Dendritic cell treated with granulocyte-macrophage colony-stimulating factor and Interleukin-4, amounts not matched to agents 40 ng/mL and 50 ng/mL, for 4 days (primary cell): ENCODE measurements around the gene CAB39.

ENCODE experiments used
- H3K27ac Mint-ChIP-seq: one replicate; pipeline ENCODE4 v1.8.0; 2022; ENCODE audit warnings: mild to moderate bottlenecking, mixed read lengths
- H3K27me3 Mint-ChIP-seq: one replicate; pipeline ENCODE4 v1.8.0; 2022; ENCODE audit warnings: mild to moderate bottlenecking, mixed read lengths
- H3K36me3 Mint-ChIP-seq: one replicate; pipeline ENCODE4 v1.8.0; 2022; ENCODE audit warnings: low read depth, mixed read lengths
- H3K4me1 Mint-ChIP-seq: one replicate; pipeline ENCODE4 v1.8.0; 2022; ENCODE audit warnings: low read depth, mixed read lengths
- H3K4me3 Mint-ChIP-seq: one replicate; pipeline ENCODE4 v1.8.0; 2022; ENCODE audit warnings: mild to moderate bottlenecking, moderate library complexity, mixed read lengths
- H3K9me3 Mint-ChIP-seq: one replicate; pipeline ENCODE4 v1.8.0; 2022; ENCODE audit warnings: mixed read lengths
- intact Hi-C: fragments of 100-400 bp; cut with micrococcal nuclease; formaldehyde crosslinking; loops from one replicate; pipeline ENCODE4 v1.15.0; 2022

The CAB39 gene

DNA sequence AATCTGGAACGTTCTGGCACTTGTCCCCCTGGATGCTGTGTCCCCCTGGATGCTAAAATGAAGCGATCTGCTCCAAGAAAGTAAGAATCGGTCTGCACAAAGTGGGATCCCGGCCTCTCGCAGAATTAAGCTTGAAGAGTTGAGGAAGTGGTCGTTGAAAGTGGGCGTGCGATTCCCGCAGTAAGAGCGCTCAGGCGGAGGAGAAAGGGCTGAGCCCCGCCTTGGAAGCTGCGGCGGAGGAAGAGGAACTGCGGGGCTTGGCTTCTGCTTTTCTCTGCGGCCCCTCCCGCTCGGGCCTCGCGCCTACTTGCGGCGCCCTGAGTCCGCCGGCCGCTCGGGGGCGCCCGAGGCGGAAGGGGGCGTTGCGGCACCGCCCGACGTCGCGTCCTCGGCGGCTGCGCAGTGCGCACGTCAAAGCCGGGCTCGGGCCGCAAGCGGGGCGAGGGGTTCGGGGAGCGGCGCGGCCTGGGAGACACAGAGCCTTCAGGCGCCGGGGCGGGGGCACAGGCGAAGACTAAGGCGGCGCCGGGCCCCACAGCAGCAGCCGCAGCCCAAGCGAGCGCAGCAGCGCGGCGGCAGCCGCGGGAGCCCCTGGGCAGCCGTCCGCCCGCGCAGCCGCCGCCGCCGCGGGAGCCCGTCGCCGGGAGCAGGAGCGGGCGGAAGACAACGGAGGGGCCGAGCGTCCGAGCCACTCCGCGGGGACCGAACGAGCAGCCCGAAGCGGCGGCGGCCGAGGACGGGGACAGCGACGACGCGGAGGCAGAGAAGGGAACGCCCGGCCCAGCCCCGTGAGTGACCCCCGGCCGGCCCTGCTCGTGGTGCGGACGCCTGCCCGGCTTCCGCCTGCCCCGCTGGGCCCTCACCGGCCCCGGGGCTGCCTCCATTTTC is at the start of gene CAB39:
CAB39 (plus strand) TSS at position 400 of the 888 bp plus-strand sequence. CDS start 47,160 bp downstream, outside the sequence.
- Mint-ChIP-seq H3K27me3 (no peaks in the 10 kb centered on the region), H3K27ac (peak within 1 kb of the TSS; percentile 88), H3K36me3 (peaks cover 38% of the 10 kb centered on the region), H3K4me3 (peak within 1 kb of the TSS; percentile 95), H3K4me1 (peaks cover 68% of the 10 kb centered on the region), H3K9me3 (no peaks in the 10 kb centered on the region)
- intact Hi-C loops: loop anchor here (1.0 to 10.0 kb wide), 5 partner anchors 44 to 790 kb away; partner anchors contain the start of genes FBXO36, SP100 and TRIP12

DNA sequence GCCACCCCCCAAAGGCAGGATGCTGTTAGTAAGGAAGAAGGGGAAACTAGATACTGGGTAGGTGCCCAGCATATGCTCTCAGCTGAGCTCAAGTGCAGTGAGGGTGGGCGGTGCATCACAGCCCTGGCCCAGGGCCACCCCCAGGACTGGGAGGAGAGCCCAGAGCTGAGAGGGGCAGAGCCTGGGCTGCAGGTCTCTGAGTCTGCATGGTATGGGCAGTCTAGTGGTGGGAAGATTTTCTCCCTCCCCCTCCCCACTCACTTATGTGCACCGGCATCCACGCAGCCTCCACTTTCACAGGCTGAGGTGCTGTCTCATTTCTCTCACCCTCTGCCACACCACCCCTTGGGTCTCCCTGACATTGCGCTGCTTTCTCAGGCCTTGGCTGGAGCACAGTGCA is 48.5 kb upstream of the CAB39 start:
- intact Hi-C loops: no loop called here
- peak overlapping the region; percentile 62 for H3K27ac Mint-ChIP-seq
- H3K4me3 Mint-ChIP-seq: no peak overlapping the region
- H3K36me3 Mint-ChIP-seq: no peaks in the 10 kb centered on the region
- H3K27me3 Mint-ChIP-seq: no peaks in the 10 kb centered on the region
- H3K4me1 Mint-ChIP-seq: peaks cover 92% of the 10 kb centered on the region
- no peaks in the 10 kb centered on the region for H3K9me3 Mint-ChIP-seq

DNA sequence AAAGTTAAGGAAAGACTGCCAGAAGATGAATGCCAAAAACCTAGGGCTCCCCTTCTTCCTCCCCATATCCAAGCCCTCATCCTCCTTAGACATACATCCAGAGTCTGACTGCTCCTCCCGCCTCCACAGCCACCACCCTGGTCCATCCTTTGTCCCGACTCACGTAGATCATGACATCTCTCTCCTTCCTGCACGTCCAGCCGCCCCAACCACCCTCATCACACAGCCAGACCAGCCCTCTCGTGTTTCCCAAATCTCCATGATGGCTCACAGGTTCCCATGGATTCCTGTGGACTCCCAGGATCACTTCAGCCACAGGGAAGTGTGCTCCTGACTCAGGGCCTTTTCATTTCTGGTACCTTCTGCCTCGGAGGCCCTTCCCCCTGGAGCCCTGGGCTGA is 47.8 kb upstream of the CAB39 start:
- Mint-ChIP-seq H3K9me3 (no peaks in the 10 kb centered on the region), H3K27me3 (no peaks in the 10 kb centered on the region), H3K4me1 (peaks cover 92% of the 10 kb centered on the region), H3K27ac (peak overlapping the region; percentile 62), H3K4me3 (no peak overlapping the region), H3K36me3 (no peaks in the 10 kb centered on the region)
- intact Hi-C loops: no loop called here

- Mint-ChIP-seq H3K36me3 (no peaks in the 10 kb centered on the region), H3K9me3 (no peaks in the 10 kb centered on the region), H3K27me3 (no peaks in the 10 kb centered on the region), H3K27ac (peak overlapping the region; percentile 62), H3K4me3 (no peak overlapping the region), H3K4me1 (peaks cover 92% of the 10 kb centered on the region)
- intact Hi-C loops: no loop called here
These were observed 47.4 kb upstream of the CAB39 start for GRCh38 chr2:230665263-230665691.

GRCh38 chr2:230666446-230666845 is 46.2 kb upstream of the CAB39 start:
- Mint-ChIP-seq H3K27me3 (no peaks in the 10 kb centered on the region), H3K27ac (peak overlapping the region; percentile 89), H3K36me3 (no peaks in the 10 kb centered on the region), H3K9me3 (no peaks in the 10 kb centered on the region), H3K4me3 (peak overlapping the region; percentile 39), H3K4me1 (peaks cover 92% of the 10 kb centered on the region)
- intact Hi-C loops: no loop called here

DNA sequence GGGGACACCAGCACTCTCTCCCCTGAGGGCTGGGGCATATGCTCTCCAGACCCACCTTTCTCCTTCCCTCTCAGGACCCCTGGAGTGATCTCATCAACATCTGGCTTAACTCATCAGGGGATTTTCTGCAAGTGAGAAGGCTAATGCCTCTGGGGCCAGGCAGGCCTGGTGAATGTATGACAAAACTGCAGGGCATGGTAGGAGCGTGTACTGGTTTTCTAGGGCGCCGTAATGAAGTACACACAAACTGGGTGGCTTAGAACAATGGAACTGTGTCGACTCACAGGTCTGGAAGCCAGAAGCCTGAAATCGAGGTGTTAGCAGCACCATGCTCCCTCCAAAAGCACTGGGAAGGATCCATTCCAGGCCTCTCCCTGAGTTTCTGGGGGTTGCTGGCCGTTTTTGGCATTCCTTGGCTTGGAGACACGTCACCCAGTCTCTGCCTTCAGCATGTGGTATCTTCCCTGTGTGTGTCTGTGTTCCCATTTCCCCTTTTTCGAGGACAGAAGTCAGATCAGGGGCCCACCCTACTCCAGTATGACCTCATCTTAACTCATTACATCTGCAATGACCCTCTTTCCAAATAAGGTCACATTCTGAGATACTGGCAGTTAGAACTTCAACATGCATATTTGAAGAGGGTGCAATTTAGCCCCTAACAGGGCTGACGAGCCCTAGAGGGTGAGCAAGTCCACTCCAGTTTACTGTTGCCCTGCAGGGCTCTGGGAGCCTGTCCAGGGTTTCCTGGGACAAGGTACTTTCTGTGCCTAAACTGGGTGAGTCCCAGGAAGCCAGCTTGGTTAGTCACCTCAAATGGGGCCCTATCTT is 45.5 kb upstream of the CAB39 start:
- H3K27ac Mint-ChIP-seq: peak overlapping the region; percentile 89
- peak overlapping the region; percentile 39 for H3K4me3 Mint-ChIP-seq

GRCh38 chr2:230668184-230668938 is 44.3 kb upstream of the CAB39 start:
- intact Hi-C loops: loop anchor here (1.0 to 2.0 kb wide), 2 partner anchors 10 to 44 kb away; partner anchors contain the start of gene CAB39
- Mint-ChIP-seq H3K27me3 (no peaks in the 10 kb centered on the region), H3K9me3 (no peaks in the 10 kb centered on the region), H3K4me3 (peak overlapping the region; percentile 41), H3K27ac (peak overlapping the region; percentile 89), H3K4me1 (peaks cover 78% of the 10 kb centered on the region), H3K36me3 (no peaks in the 10 kb centered on the region)

More for the DNA sequence above, 45.5 kb upstream of the CAB39 start:
- Mint-ChIP-seq H3K4me1 (peaks cover 88% of the 10 kb centered on the region), H3K9me3 (no peaks in the 10 kb centered on the region), H3K27me3 (no peaks in the 10 kb centered on the region), H3K36me3 (no peaks in the 10 kb centered on the region)
- intact Hi-C loops: no loop called here

DNA sequence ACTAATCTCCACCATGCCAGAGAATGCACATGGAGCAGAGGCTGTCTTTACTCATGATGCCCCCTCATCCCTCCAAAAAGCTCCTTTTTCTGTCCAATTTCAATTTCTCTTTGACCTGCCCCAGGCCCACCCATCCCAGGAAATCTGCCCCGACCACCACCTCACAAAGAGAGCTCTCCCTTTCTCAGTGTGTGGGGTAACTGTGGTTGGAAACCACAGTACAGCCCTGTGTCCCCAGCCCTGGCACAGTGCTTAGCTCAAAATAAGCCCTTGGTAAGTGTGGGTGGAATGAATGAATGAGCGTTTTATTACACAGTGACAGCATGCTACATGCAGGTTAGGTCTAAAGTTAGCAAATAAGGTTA is 43.7 kb upstream of the CAB39 start:
- peaks cover 77% of the 10 kb centered on the region for H3K4me1 Mint-ChIP-seq
- H3K27me3 Mint-ChIP-seq: no peaks in the 10 kb centered on the region
- no peaks in the 10 kb centered on the region for H3K9me3 Mint-ChIP-seq
- intact Hi-C loops: loop anchor here (1.0 to 2.0 kb wide), 2 partner anchors 9 to 44 kb away; partner anchors contain the start of gene CAB39
- H3K27ac Mint-ChIP-seq: peak overlapping the region; percentile 89
- peak overlapping the region; percentile 41 for H3K4me3 Mint-ChIP-seq
- H3K36me3 Mint-ChIP-seq: no peaks in the 10 kb centered on the region

DNA sequence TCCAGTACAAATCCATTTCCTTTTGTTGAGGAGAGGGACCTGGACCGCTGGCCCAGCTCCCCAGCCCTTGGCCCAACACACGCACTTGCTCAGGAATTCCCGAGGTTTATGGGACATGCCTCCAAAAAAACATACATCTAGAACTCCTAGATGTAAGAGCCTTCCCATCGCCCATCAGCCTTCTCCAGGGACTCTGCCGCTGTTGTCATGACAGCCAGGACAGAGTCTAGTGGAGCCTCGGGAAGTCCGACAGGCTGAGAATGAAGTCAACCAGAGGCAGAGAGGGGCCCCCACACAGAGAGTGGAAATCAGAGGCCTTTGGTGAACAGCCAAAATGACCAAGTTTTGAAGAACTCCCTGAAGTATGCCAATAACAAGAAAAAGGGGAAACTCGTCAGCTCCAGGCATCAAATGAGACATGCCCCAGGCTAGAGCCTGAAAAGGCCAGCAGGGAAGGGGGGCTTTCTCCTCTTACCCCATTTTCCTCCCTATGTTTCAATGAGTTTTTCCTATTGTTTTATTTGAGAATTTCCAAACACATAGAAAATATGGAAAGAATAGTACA is 43.2 kb upstream of the CAB39 start:
- Mint-ChIP-seq H3K4me1 (peaks cover 77% of the 10 kb centered on the region), H3K36me3 (no peaks in the 10 kb centered on the region), H3K27me3 (no peaks in the 10 kb centered on the region), H3K27ac (peak overlapping the region; percentile 89), H3K9me3 (no peaks in the 10 kb centered on the region), H3K4me3 (no peak overlapping the region)
- intact Hi-C loops: loop anchor here (2.0 kb wide), 1 partner anchor 43 kb away; the partner anchor contains the start of gene CAB39

DNA sequence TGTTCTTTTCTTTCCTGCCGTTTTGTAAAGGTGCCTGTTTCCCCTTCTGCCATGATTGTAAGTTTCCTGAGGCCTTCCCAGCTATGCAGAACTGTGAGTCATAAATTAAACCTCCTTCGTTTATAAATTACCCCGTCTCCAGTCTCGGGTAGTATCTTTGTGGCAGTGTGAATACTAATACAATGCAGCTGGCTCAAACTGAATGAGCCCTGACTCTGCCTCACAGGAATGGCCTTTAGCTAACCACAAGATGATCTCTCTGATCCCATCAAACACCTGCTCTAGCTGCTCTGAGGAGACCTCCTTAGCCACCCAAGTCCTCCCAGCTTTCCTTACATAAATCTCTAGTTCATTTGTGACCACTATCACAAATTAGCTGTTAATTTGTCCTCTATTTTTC is 41.5 kb upstream of the CAB39 start:
- H3K27ac Mint-ChIP-seq: peak overlapping the region; percentile 72

DNA sequence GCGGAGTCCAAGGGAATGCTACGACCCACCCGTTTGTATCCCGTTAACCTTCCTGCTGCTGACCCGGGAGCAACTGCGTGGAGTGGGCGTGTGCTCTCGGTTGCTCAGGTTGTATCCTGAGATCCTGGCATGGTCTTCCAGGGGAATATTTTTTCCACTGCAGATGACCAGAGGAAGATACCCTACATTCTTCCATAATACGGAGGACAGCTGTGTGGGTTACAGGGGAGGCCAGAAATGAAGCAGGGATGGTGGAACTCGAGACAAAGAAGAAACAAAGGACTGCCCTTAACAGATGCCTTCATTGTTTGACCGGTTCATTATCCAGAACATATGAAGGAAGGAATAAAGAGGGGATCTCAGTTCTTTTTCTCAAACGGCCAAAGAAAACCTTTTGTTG is 39.8 kb upstream of the CAB39 start:
- no peaks in the 10 kb centered on the region for H3K9me3 Mint-ChIP-seq
- intact Hi-C loops: no loop called here
- H3K4me3 Mint-ChIP-seq: no peak overlapping the region
- H3K4me1 Mint-ChIP-seq: peaks cover 75% of the 10 kb centered on the region
- no peaks in the 10 kb centered on the region for H3K36me3 Mint-ChIP-seq
- peak overlapping the region; percentile 76 for H3K27ac Mint-ChIP-seq
- no peaks in the 10 kb centered on the region for H3K27me3 Mint-ChIP-seq

More for the DNA sequence above, 41.5 kb upstream of the CAB39 start:
- Mint-ChIP-seq H3K36me3 (no peaks in the 10 kb centered on the region), H3K4me1 (peaks cover 76% of the 10 kb centered on the region), H3K9me3 (no peaks in the 10 kb centered on the region), H3K27me3 (no peaks in the 10 kb centered on the region), H3K4me3 (no peak overlapping the region)
- intact Hi-C loops: no loop called here

DNA sequence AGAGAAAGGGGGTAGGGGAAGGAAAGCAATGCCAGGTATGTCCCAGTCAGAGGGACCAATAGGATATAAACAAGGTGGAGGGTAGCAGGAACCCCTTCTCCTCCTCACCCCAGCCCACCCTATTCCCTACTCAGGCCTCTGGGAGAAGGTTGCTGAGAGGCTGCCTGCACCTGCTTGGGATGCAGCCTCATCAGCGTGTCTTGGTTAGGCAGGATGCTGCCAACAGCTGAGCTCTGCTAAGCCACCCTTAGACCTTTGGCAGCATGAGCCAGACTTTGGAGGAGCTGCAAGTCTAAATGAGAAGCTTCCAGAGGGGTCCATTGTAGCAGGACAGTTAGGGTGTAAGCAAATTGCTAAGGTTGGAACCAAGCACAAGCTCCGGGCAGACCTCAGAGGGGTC is 38.2 kb upstream of the CAB39 start:
- intact Hi-C loops: no loop called here
- H3K4me3 Mint-ChIP-seq: no peak overlapping the region
- H3K27me3 Mint-ChIP-seq: no peaks in the 10 kb centered on the region
- no peaks in the 10 kb centered on the region for H3K9me3 Mint-ChIP-seq
- no peaks in the 10 kb centered on the region for H3K36me3 Mint-ChIP-seq
- H3K27ac Mint-ChIP-seq: peak overlapping the region; percentile 76
- H3K4me1 Mint-ChIP-seq: peaks cover 74% of the 10 kb centered on the region
